HFFc6 (cell line): Measurements from ENCODE around the gene ZIC1. TPM values are rescaled to one million over a fixed set of nuclear protein-coding genes. Genes with fewer than 3 reads are reported as not detected.

Experiments used
- DNase-seq: peaks from one replicate; pipeline ENCODE4 v3.0.0-alpha.2; 2018
- H3K27ac Mint-ChIP-seq: 2 replicates; pipeline ENCODE4 v1.8.0; 2020; ENCODE audit warnings: mild to moderate bottlenecking, mixed read lengths
- H3K27me3 Mint-ChIP-seq: 2 replicates; pipeline ENCODE4 v1.8.0; 2021; ENCODE audit warnings: mild to moderate bottlenecking, moderate library complexity, mixed read lengths; ENCODE audit not compliant: insufficient read depth
- H3K36me3 Mint-ChIP-seq: 2 replicates; pipeline ENCODE4 v1.8.0; 2021; ENCODE audit warnings: low read depth, mixed read lengths
- H3K4me1 Mint-ChIP-seq: 2 replicates; pipeline ENCODE4 v1.8.0; 2020; ENCODE audit warnings: low read depth, mixed read lengths
- H3K4me3 Mint-ChIP-seq: 2 replicates; pipeline ENCODE4 v1.8.0; 2020; ENCODE audit warnings: mild to moderate bottlenecking, moderate library complexity, mixed read lengths
- H3K9me3 Mint-ChIP-seq: 2 replicates; pipeline ENCODE4 v1.8.0; 2020; ENCODE audit warnings: mild to moderate bottlenecking, mixed read lengths
- total RNA-seq, 6 experiments: library from RNA; stranded (reverse); fragmentation: NEBNext Ultra II Directional; extraction: Animal tissue kit (Norgen Biotek cat#: 25700); gene quantifications; 2 replicates in 1 of 6; 3 replicates in 5 of 6; pipeline ENCODE4 v1.2.3, GENCODE V29; 2021
- TF ChIP-seq, protein P1 (sequence below): fragments of 200-600 bp; sonication (generic); IDR thresholded peaks from 2 replicates; pipeline ENCODE4 v1.5.0; 2021; ENCODE audit warnings: antibody characterized with exemption, mild to moderate bottlenecking

The ZIC1 gene
- total RNA-seq, 6 experiments from 2014 or later, result 0.43 to 1.0 (median 0.57) TPM

DNA sequence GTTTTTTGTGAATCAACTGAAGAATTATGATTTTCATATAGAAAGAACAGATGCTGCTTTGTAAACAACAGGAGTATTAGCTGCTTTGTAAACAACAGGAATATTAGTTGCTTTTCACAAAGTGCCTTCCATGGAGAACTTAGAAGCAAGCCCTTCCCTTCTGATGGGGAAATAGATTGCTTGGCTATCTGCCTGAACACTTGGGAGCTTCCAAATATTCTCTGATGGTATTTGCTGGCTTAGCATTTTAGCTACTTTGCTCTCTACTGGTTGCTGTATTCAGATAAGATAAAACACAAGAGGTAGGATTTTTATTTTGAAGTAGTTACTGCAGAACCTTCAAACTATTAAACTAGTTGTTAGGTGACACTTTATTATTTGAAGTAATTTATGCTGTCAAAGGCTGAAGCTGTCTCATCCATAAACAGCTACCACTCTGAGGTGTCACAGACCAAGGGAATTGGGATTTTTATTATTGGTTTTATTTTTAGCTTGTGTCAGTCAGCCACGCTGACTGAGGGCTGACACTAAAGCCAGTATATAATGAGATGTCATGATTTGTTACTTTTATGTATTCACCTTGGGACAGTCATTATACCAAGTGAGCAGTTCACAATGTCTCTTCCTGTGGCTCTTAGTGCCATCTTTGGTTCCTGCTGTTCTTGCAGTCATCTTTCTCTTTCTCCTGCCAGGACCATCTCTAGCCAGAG is 50.0 kb downstream of the ZIC1 start:
- Mint-ChIP-seq H3K27ac (no peak overlapping the region), H3K9me3 (no peaks in the 10 kb centered on the region)

GRCh38 chr3:147462856-147463255 is 53.7 kb downstream of the ZIC1 start:
- Mint-ChIP-seq H3K27me3 (no peaks in the 10 kb centered on the region; the same call in 1 of the 2 replicates), H3K36me3 (no peaks in the 10 kb centered on the region), H3K4me3 (no peak overlapping the region), H3K4me1 (no peaks in the 10 kb centered on the region), H3K27ac (no peak overlapping the region), H3K9me3 (no peaks in the 10 kb centered on the region)
- no peak for DNase-seq
- TF ChIP-seq, protein P1, sequence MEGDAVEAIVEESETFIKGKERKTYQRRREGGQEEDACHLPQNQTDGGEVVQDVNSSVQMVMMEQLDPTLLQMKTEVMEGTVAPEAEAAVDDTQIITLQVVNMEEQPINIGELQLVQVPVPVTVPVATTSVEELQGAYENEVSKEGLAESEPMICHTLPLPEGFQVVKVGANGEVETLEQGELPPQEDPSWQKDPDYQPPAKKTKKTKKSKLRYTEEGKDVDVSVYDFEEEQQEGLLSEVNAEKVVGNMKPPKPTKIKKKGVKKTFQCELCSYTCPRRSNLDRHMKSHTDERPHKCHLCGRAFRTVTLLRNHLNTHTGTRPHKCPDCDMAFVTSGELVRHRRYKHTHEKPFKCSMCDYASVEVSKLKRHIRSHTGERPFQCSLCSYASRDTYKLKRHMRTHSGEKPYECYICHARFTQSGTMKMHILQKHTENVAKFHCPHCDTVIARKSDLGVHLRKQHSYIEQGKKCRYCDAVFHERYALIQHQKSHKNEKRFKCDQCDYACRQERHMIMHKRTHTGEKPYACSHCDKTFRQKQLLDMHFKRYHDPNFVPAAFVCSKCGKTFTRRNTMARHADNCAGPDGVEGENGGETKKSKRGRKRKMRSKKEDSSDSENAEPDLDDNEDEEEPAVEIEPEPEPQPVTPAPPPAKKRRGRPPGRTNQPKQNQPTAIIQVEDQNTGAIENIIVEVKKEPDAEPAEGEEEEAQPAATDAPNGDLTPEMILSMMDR, result no peak

More for the DNA sequence above, 50.0 kb downstream of the ZIC1 start:
- Mint-ChIP-seq H3K27me3 (no peaks in the 10 kb centered on the region; the same call in 1 of the 2 replicates), H3K36me3 (no peaks in the 10 kb centered on the region), H3K4me1 (no peaks in the 10 kb centered on the region), H3K4me3 (no peak overlapping the region)
- no peak for DNase-seq
- TF ChIP-seq, protein P1, result no peak

Other genes with a start within 250 kb of the ZIC1 start
- gene ZIC4, start 2.8 kb upstream of the ZIC1 start, total RNA-seq, result under 1 TPM; 0.28 to 0.58 (median 0.49) TPM